Lung (tissue), 12 donors: ENCODE measurements around the gene ANKRD33B. TPM values are rescaled to one million over a fixed set of nuclear protein-coding genes. Genes with fewer than 3 reads are reported as not detected.

ENCODE experiments used
- ATAC-seq: fragments of 200-7000 bp; cut with Tn5 transposase; one replicate; pipeline ENCODE4 v1.9.1; 2020; ENCODE audit warnings: moderate number of reproducible peaks; ENCODE audit not compliant: insufficient read depth, low FRiP score
- DNase-seq, 3 donors: peaks; one replicate each; pipeline ENCODE4 v3.0.0-alpha.2; 2013 to 2017
- H3K27ac ChIP-seq, 2 donors: one replicate each; pipeline ENCODE4 v1.5.1; 2013; ENCODE audit warnings: mild to moderate bottlenecking in 2 of 2, moderate library complexity in 2 of 2, control low read depth in 1 of 2, inconsistent platforms in 1 of 2, low read depth in 1 of 2, low read length in 1 of 2
- H3K27me3 ChIP-seq, 3 donors: one replicate each; pipeline ENCODE4 v1.5.1; 2013; ENCODE audit warnings: low read length in 2 of 3; ENCODE audit not compliant: control insufficient read depth in 3 of 3, insufficient read depth in 3 of 3
- H3K36me3 ChIP-seq, 4 donors: one replicate each; pipeline ENCODE4 v1.5.1; 2013; ENCODE audit warnings: low read length in 4 of 4, mild to moderate bottlenecking in 1 of 4, moderate library complexity in 1 of 4; ENCODE audit not compliant: control insufficient read depth in 4 of 4, insufficient read depth in 4 of 4
- H3K4me1 ChIP-seq, 5 donors: one replicate each; pipeline ENCODE4 v1.5.1; 2013; ENCODE audit warnings: low read length in 5 of 5, mild to moderate bottlenecking in 2 of 5, moderate library complexity in 1 of 5; ENCODE audit not compliant: control insufficient read depth in 5 of 5, insufficient read depth in 5 of 5
- H3K4me3 ChIP-seq: one replicate; pipeline ENCODE4 v1.5.1; 2013; ENCODE audit warnings: mild to moderate bottlenecking, control low read depth, moderate library complexity
- H3K9ac ChIP-seq, 2 donors: one replicate each; pipeline ENCODE4 v1.5.1; 2013; ENCODE audit warnings: low read length in 2 of 2, control low read depth in 1 of 2; ENCODE audit not compliant: insufficient read depth in 1 of 2
- H3K9me3 ChIP-seq, 4 donors: one replicate each; pipeline ENCODE4 v1.5.1; 2013; ENCODE audit warnings: low read length in 3 of 4, mild to moderate bottlenecking in 1 of 4, moderate library complexity in 1 of 4; ENCODE audit not compliant: control insufficient read depth in 4 of 4, insufficient read depth in 3 of 4
- CTCF ChIP-seq: IDR thresholded peaks from 2 replicates; pipeline ENCODE4 v1.5.1; 2012; ENCODE audit warnings: mild to moderate bottlenecking; ENCODE audit errors: control extremely low read depth, extremely low read depth
- WGBS, 2 donors: extraction: QIAGEN DNeasy Blood & Tissue Kit; methylation state at CpG; one replicate each; pipeline ENCODE4 v1.1.7; 2013; 5-methylcytosine and 5-hydroxymethylcytosine counted together
- polyA plus RNA-seq, 2 donors: library from polyadenylated mRNA; stranded (reverse); fragments of 200-250 nt; gene quantifications; one replicate each; pipeline ENCODE4 v1.2.1, GENCODE V29; 2013
- total RNA-seq, 2 donors: library from RNA; depleted of rRNA in 1 of 2; stranded (reverse); fragments of >200 nt in 1 of 2; gene quantifications; one replicate each; pipeline ENCODE4 v1.2.1, GENCODE V29; 2014 to 2021
- donor health status: control.
- donor health status: control.
- donor health status: Bipolar disorder and iron deficiency.
- donor health status: healthy.
- donor health status: DM: yes; HTN: yes; CAD: no.

Gene ANKRD33B
- total and polyA plus RNA-seq, 4 donors = 1.0 to 6.3 (median 2.1) TPM

GRCh38 chr5:10675177-10675700 is 111.4 kb downstream of the ANKRD33B start:
- Histone ChIP-seq H3K4me1 (peaks cover 0 to 10% (median 0%) of the 10 kb centered on the region in 5 donors), H3K9me3 (peaks cover 0 to 12% (median 0%) of the 10 kb centered on the region in 4 donors), H3K4me3 (no peak overlapping the region), H3K36me3 (peaks cover 0 to 22% (median 18%) of the 10 kb centered on the region in 4 donors), H3K27ac (no peak overlapping the region), H3K27me3 (no peaks in the 10 kb centered on the region), H3K9ac (no peak overlapping the region)
- no peak for ATAC-seq
- WGBS, 2 donors = 87 to 90% methylated on average over 14 of the region's 14 CpGs
- TF ChIP-seq CTCF = no peak
- no peak for DNase-seq

- no peak overlapping the region for H3K9ac ChIP-seq
- WGBS, 2 donors = 77 to 92% methylated on average over 4 of the region's 4 CpGs
Observed at GRCh38 chr5:10676224-10676623, 112.4 kb downstream of the ANKRD33B start.

GRCh38 chr5:10676946-10677345 is 113.1 kb downstream of the ANKRD33B start:
- ATAC-seq = no peak
- TF ChIP-seq CTCF = no peak
- WGBS, 2 donors = 97 to 100% methylated on average over 1 of the region's 1 CpG
- Histone ChIP-seq H3K27ac (no peak overlapping the region), H3K4me1 (peaks cover 0 to 2% (median 0%) of the 10 kb centered on the region in 5 donors), H3K36me3 (peaks cover 0 to 33% (median 26%) of the 10 kb centered on the region in 4 donors), H3K27me3 (no peaks in the 10 kb centered on the region), H3K9me3 (peaks cover 0 to 12% (median 0%) of the 10 kb centered on the region in 4 donors), H3K4me3 (no peak overlapping the region), H3K9ac (no peak overlapping the region)
- DNase-seq = no peak

More at GRCh38 chr5:10676224-10676623, 112.4 kb downstream of the ANKRD33B start:
- H3K36me3 ChIP-seq = peaks cover 0 to 27% (median 22%) of the 10 kb centered on the region in 4 donors
- peaks cover 0 to 12% (median 0%) of the 10 kb centered on the region in 4 donors for H3K9me3 ChIP-seq
- H3K4me3 ChIP-seq = no peak overlapping the region
- no peak overlapping the region for H3K27ac ChIP-seq
- DNase-seq (no peak), ATAC-seq (no peak)
- peaks cover 0 to 7% (median 0%) of the 10 kb centered on the region in 5 donors for H3K4me1 ChIP-seq
- TF ChIP-seq CTCF = no peak
- H3K27me3 ChIP-seq = no peaks in the 10 kb centered on the region

GRCh38 chr5:10677533-10677932 is 113.7 kb downstream of the ANKRD33B start:
- WGBS, 2 donors = 93 to 96% methylated on average over 7 of the region's 7 CpGs
- Histone ChIP-seq H3K9me3 (peaks cover 0 to 12% (median 0%) of the 10 kb centered on the region in 4 donors), H3K36me3 (peaks cover 0 to 37% (median 28%) of the 10 kb centered on the region in 4 donors), H3K4me1 (peaks cover 0 to 2% (median 0%) of the 10 kb centered on the region in 5 donors), H3K27ac (no peak overlapping the region), H3K4me3 (no peak overlapping the region), H3K9ac (no peak overlapping the region), H3K27me3 (no peaks in the 10 kb centered on the region)
- DNase-seq = no peak
- no peak for TF ChIP-seq CTCF
- ATAC-seq = no peak
